HFFc6 (cell line): Measurements from ENCODE around the gene ELMO1. TPM values are rescaled to one million over a fixed set of nuclear protein-coding genes. Genes with fewer than 3 reads are reported as not detected.

Source experiments
- DNase-seq: peaks from one replicate; pipeline ENCODE4 v3.0.0-alpha.2; 2018
- H3K27ac Mint-ChIP-seq: 2 replicates; pipeline ENCODE4 v1.8.0; 2020; ENCODE audit warnings: mild to moderate bottlenecking, mixed read lengths
- H3K27me3 Mint-ChIP-seq: 2 replicates; pipeline ENCODE4 v1.8.0; 2021; ENCODE audit warnings: mild to moderate bottlenecking, moderate library complexity, mixed read lengths; ENCODE audit not compliant: insufficient read depth
- H3K36me3 Mint-ChIP-seq: 2 replicates; pipeline ENCODE4 v1.8.0; 2021; ENCODE audit warnings: low read depth, mixed read lengths
- H3K4me1 Mint-ChIP-seq: 2 replicates; pipeline ENCODE4 v1.8.0; 2020; ENCODE audit warnings: low read depth, mixed read lengths
- H3K4me3 Mint-ChIP-seq: 2 replicates; pipeline ENCODE4 v1.8.0; 2020; ENCODE audit warnings: mild to moderate bottlenecking, moderate library complexity, mixed read lengths
- H3K9me3 Mint-ChIP-seq: 2 replicates; pipeline ENCODE4 v1.8.0; 2020; ENCODE audit warnings: mild to moderate bottlenecking, mixed read lengths
- total RNA-seq, 6 experiments: library from RNA; stranded (reverse); fragmentation: NEBNext Ultra II Directional; extraction: Animal tissue kit (Norgen Biotek cat#: 25700); gene quantifications; 2 replicates in 1 of 6; 3 replicates in 5 of 6; pipeline ENCODE4 v1.2.3, GENCODE V29; 2021
- TF ChIP-seq, protein P1 (sequence below): fragments of 200-600 bp; sonication (generic); IDR thresholded peaks from 2 replicates; pipeline ENCODE4 v1.5.0; 2021; ENCODE audit warnings: antibody characterized with exemption, mild to moderate bottlenecking

Gene ELMO1
- total RNA-seq, 6 experiments from 2014 or later, result not detected

- Mint-ChIP-seq H3K27me3 (peaks cover 6% of the 10 kb centered on the region), H3K4me3 (no peak overlapping the region), H3K27ac (no peak overlapping the region), H3K9me3 (peaks cover 6% of the 10 kb centered on the region), H3K4me1 (no peaks in the 10 kb centered on the region), H3K36me3 (peaks cover 6% of the 10 kb centered on the region; the same call in 1 of the 2 replicates)
- DNase-seq, result no peak
- TF ChIP-seq, protein P1, sequence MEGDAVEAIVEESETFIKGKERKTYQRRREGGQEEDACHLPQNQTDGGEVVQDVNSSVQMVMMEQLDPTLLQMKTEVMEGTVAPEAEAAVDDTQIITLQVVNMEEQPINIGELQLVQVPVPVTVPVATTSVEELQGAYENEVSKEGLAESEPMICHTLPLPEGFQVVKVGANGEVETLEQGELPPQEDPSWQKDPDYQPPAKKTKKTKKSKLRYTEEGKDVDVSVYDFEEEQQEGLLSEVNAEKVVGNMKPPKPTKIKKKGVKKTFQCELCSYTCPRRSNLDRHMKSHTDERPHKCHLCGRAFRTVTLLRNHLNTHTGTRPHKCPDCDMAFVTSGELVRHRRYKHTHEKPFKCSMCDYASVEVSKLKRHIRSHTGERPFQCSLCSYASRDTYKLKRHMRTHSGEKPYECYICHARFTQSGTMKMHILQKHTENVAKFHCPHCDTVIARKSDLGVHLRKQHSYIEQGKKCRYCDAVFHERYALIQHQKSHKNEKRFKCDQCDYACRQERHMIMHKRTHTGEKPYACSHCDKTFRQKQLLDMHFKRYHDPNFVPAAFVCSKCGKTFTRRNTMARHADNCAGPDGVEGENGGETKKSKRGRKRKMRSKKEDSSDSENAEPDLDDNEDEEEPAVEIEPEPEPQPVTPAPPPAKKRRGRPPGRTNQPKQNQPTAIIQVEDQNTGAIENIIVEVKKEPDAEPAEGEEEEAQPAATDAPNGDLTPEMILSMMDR, result no peak
Observed at GRCh38 chr7:37039131-37039749, 409.4 kb downstream of the ELMO1 start.

DNA sequence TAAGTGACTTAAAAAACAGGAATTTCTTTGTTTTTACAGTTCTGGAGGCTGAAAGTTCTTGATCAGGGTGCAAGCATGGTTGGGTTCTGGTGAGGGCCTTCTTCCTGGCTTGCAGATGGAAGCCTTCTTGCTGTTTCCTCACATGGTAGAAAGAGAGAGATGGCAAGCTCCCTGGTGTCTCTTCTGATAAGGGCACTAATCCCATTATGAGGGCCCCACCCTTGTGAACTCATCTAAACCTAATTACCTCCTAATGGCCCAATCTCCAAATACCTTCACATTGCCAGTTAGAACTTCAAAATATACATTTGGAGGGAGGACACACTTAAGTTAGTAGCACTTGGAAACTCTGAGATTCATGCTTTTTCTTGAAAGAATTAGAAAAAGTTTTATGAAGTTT lies 410.0 kb downstream of the ELMO1 start:
- Mint-ChIP-seq H3K27ac (no peak overlapping the region), H3K27me3 (peaks cover 6% of the 10 kb centered on the region), H3K4me1 (peaks cover 3% of the 10 kb centered on the region; the same call in 1 of the 2 replicates), H3K4me3 (no peak overlapping the region), H3K9me3 (peaks cover 6% of the 10 kb centered on the region), H3K36me3 (peaks cover 6% of the 10 kb centered on the region; the same call in 1 of the 2 replicates)
- TF ChIP-seq, protein P1, result no peak
- no peak for DNase-seq

DNA sequence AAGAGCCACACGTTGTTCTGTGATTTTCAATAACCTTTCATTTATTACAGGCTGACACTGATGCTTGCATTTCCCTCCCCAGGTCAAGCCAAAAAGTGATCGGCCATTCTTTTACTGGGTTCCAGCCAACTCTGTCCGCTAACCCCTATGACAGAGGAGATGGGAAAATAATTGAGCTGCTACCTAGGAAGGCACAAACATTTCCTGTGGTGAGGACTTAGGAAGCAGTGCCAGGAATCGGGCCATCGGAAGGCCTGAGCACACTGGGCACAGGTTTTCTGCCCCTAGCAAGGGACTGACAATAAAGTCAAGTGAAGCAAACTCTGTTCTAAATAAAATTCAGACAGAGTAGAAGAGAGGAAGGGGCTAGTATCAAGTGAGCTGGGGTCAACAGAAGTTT lies 411.4 kb downstream of the ELMO1 start:
- TF ChIP-seq, protein P1, result no peak
- Mint-ChIP-seq H3K36me3 (peaks cover 9% of the 10 kb centered on the region; the same call in 1 of the 2 replicates), H3K27ac (no peak overlapping the region), H3K4me3 (no peak overlapping the region), H3K27me3 (no peaks in the 10 kb centered on the region; the same call in 1 of the 2 replicates), H3K4me1 (peaks cover 15% of the 10 kb centered on the region), H3K9me3 (peaks cover 6% of the 10 kb centered on the region)
- no peak for DNase-seq

GRCh38 chr7:37035631-37036030 lies 413.0 kb downstream of the ELMO1 start:
- Mint-ChIP-seq H3K4me3 (no peak overlapping the region), H3K27me3 (no peaks in the 10 kb centered on the region; the same call in 1 of the 2 replicates), H3K9me3 (peaks cover 6% of the 10 kb centered on the region), H3K27ac (no peak overlapping the region), H3K36me3 (peaks cover 9% of the 10 kb centered on the region; the same call in 1 of the 2 replicates), H3K4me1 (peaks cover 31% of the 10 kb centered on the region)
- DNase-seq, result no peak
- TF ChIP-seq, protein P1, result no peak

DNA sequence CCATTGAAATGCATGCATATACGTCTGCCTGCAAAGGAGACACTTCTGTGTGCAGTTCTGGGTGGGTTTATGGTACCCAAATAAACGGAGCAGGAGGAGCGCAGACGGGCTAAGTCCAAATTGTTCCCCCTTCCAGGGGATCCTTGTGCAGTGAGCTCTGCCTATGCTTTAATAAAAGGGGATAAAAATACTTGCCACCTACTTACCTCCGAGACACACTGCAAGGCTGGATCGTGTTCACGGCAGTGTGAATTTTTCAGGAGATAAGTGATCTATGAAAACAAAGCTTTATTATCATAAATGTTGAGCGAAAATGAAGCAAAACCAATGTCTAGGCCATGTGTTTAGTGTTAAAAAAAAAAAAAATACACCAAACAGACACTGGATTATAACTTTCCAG lies 415.5 kb downstream of the ELMO1 start:
- Mint-ChIP-seq H3K4me1 (peaks cover 44% of the 10 kb centered on the region), H3K27me3 (no peaks in the 10 kb centered on the region; the same call in 1 of the 2 replicates), H3K36me3 (0 out of 2 replicates have a peak, but pooled peaks cover 4% of the 10 kb centered on the region), H3K9me3 (no peaks in the 10 kb centered on the region), H3K27ac (no peak overlapping the region), H3K4me3 (no peak overlapping the region)
- no peak for DNase-seq
- TF ChIP-seq, protein P1, result no peak
